ENCODE measurements around the gene TPM1.

GRCh38 chr15:63052077-63052841 is 9.7 kb downstream of the TPM1 start:
- no peak for TF ChIP-seq CTCF (IDR thresholded peaks at IDR 0.05)
- no peak for TF ChIP-seq POLR2A (IDR thresholded peaks at IDR 0.05)
